Tibial artery (tissue), 4 donors: ENCODE data around the gene TCAF1.
"Not testable (repeated sequence)": the region's sequence is repeated elsewhere in the genome, so short reads cannot be mapped to it uniquely, and the experiment has no call there.

ENCODE experiments used
- DNase-seq, 2 donors: peaks; one replicate each; pipeline ENCODE4 v3.0.0-alpha.2; 2019
- H3K27ac ChIP-seq, 2 donors: fragments of 200-600 bp; sonication (generic) in 1 of 2; 1 replicate in 1 of 2; 2 replicates in 1 of 2; pipeline ENCODE4 v1.5.1; 2018 to 2019; ENCODE audit warnings: mild to moderate bottlenecking in 1 of 2
- H3K27me3 ChIP-seq, 2 donors: fragments of 200-600 bp; sonication (generic) in 1 of 2; one replicate each; pipeline versions ENCODE4 v1.5.1 to v1.6.0; 2016 to 2019
- H3K36me3 ChIP-seq, 3 donors: fragments of 200-600 bp; sonication (generic) in 2 of 3; one replicate each; pipeline ENCODE4 v1.5.1; 2016 to 2019; ENCODE audit warnings: mild to moderate bottlenecking in 2 of 3
- H3K4me1 ChIP-seq, 4 donors: fragments of 200-600 bp; sonication (generic) in 2 of 4; 1 replicate in 3 of 4; 2 replicates in 1 of 4; pipeline ENCODE4 v1.5.1; 2016 to 2019
- H3K4me3 ChIP-seq, 2 donors: fragments of 200-600 bp; sonication (generic) in 1 of 2; 1 replicate in 1 of 2; 2 replicates in 1 of 2; pipeline ENCODE4 v1.5.1; 2018 to 2019; ENCODE audit warnings: mild to moderate bottlenecking in 2 of 2
- H3K9me3 ChIP-seq, 3 donors: fragments of 200-600 bp; sonication (generic) in 1 of 3; one replicate each; pipeline ENCODE4 v1.5.1; 2016 to 2019
- intact Hi-C: fragments of 100-400 bp; cut with DNase I; formaldehyde crosslinking; loops from one replicate; pipeline ENCODE4 v1.15.0; 2023; ENCODE audit warnings: low total_unique reads

TCAF1 gene

DNA sequence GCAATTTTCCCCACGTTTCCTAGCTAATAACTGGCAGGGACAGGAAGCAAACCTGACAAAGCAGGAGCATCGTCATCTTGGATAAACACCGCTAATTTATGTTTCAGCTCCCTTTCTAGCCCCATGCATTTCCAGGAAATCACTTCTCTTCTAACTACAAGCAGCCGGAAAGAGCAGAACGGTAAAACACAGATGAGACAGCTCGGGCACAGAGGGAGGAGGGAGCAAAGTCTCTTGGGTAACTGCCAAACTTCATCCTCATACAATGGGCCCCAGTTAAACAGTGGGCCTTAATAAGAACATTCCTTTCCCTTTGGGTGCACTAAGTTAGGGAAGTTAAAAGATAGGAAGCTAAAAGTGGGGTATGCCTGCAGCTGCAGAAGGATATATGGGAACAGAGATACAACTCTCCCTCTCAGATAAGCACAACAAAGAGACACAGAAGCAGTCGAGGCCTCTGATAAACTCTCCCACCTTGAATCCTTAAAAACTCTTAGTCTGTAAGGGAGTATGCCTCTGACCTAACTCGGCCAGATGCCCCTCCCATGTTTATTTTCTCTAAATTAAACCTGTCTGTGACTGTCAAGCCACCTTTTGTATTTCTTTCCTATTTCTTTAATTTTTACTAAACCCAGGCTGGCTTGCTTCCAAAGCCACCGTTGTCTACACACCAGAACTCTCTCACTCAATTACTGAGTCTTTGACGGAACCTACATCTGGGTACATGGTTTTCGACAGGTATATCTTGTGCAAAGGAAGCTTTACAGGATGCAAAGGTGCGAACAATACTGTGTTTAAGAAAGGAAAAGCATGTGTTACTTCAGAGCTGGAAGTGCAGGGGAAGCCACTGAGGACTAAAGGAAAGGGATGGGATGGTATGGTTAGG lies 80.3 kb downstream of the TCAF1 start:
- H3K9me3 ChIP-seq, H3K27me3 ChIP-seq, H3K36me3 ChIP-seq, H3K4me3 ChIP-seq, H3K27ac ChIP-seq, H3K4me1 ChIP-seq, DNase-seq, intact Hi-C loops: not testable (repeated sequence)

DNA sequence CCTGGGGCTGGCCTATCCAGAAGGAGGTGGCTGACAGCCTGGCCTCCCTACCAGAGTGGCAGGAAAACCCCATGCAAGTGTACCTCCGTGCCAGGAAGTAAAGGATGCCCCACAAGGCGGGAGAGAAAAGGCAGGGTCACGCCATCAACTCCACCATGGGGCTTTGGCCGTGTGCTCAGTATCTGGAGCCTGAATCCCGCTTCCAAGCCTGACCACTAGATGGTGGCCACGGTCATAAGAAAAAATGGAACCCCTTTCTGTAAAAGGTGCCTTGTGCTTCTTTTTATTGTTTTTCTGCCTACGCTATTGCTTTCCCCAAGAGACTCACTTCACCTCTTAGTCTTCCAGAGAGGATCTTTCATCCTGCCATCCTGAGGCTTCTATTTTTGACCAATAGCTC lies 84.1 kb downstream of the TCAF1 start:
- DNase-seq, H3K36me3 ChIP-seq, H3K9me3 ChIP-seq, H3K4me3 ChIP-seq, intact Hi-C loops, H3K27ac ChIP-seq, H3K27me3 ChIP-seq, H3K4me1 ChIP-seq: not testable (repeated sequence)

DNA sequence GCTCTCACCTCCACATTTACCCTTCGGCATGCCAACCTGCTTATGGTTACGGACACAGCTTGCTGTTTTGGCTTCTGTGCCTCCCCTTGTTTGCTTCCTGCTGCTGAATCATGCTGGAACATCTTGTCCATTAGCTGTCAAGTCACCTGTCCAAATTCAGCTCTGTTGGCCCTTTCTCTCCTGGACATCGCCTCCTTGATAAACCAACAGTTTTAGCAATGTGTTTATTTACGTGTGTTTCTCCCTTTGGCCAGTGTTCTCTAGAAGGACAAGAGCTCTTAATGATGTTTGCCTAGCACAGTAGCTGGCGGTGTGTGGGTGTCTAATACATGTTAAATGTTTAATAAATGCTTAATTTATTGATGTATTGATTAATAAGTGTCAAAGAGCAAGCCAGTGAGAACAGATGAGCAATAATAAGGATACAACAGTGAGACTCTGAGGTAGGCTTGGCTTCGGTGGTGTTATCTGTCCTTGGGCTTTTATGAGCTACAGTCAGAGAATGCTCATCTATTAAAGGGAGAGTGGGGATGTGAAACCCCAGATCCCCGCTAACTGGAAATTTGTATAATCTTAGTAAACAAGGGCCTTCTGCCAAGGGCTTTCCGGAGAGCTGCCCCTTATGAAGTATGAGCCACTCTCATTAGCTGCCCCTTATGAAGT lies 85.4 kb downstream of the TCAF1 start:
- H3K27me3 ChIP-seq, H3K9me3 ChIP-seq, H3K36me3 ChIP-seq, DNase-seq, H3K27ac ChIP-seq, H3K4me1 ChIP-seq, intact Hi-C loops, H3K4me3 ChIP-seq: not testable (repeated sequence)

DNA sequence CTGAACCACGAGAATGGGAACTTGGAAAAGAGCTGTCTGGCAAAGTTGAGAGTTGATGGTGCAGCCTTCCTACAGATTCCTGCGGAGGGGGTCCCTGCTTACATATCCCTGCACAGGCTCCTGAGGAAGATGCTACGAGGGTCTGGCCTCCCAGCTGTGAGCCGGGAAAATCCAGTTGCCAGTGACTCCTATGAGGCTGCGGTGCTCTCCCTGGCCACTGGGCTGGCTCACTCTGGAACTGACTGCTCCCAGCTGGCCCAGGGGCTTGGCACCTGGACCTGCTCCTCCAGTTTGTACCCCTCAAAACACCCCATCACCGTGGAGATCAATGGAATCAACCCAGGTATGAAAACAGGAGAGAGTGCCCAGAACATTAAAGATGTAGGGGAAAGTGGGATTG lies 91.3 kb downstream of the TCAF1 start:
- H3K27me3 ChIP-seq, H3K9me3 ChIP-seq, intact Hi-C loops, H3K4me3 ChIP-seq, H3K27ac ChIP-seq, H3K4me1 ChIP-seq, H3K36me3 ChIP-seq, DNase-seq: not testable (repeated sequence)

DNA sequence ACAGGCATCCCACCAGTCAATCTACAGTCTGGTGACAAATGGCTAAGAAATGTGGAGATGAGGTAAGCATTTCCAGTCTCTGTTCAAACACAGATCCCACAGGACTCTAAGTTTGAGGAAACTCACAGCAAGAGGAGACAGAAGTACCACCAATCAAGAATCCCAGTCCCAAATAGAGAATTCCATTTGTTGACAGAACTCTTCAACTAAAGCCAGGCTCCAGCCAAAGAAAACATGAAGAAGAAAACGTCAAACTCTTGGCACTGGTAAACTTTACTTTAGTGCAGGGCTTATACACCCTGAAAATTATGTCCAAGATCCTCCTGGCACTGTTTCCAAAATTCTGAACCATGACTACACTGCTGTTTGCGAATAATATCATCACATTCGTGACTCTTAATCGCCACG lies 95.3 kb downstream of the TCAF1 start:
- H3K4me1 ChIP-seq, intact Hi-C loops: not testable (repeated sequence)

More for the DNA sequence above, 95.3 kb downstream of the TCAF1 start:
- H3K27me3 ChIP-seq, H3K36me3 ChIP-seq, H3K9me3 ChIP-seq, DNase-seq, H3K27ac ChIP-seq: not testable (repeated sequence)
- H3K4me3 ChIP-seq: peak overlapping the region in 1 of 2 donors; percentile 25
